A673 (cell line): ENCODE data around the gene MOK. TPM values are rescaled to one million over a fixed set of nuclear protein-coding genes. Genes with fewer than 3 reads are reported as not detected.

Experiments used
- BruUV-seq: library from RNA; stranded (reverse); fragments of 400-500 nt; replicated peaks from 2 replicates; lab custom pipeline; 2021; lab: Mats Ljungman, UMichigan
- CTCF ChIA-PET: fragments of 300-600 bp; sonication (Branson Sonifier 250); formaldehyde crosslinking; loops from one replicate; lab custom pipeline; 2022; ENCODE audit warnings: antibody characterized with exemption; lab: Charles Lee
- POLR2A ChIA-PET: fragments of 300-600 bp; sonication (Branson Sonifier 250); formaldehyde crosslinking; loops from one replicate; lab custom pipeline; 2022; ENCODE audit warnings: antibody characterized with exemption; ENCODE audit not compliant: low non-redundant PET; lab: Charles Lee
- DNase-seq: peaks from one replicate; pipeline ENCODE4 v3.0.0-alpha.2; 2015; ENCODE audit warnings: low spot score
- H3K27ac ChIP-seq: fragments of 200-600 bp; sonication (generic); 2 replicates; pipeline ENCODE4 v1.5.1; 2016; ENCODE audit warnings: mixed run types, low read depth, mild to moderate bottlenecking, mixed read lengths, antibody characterized with exemption, low read length; ENCODE audit not compliant: poor library complexity, severe bottlenecking
- H3K27me3 ChIP-seq: fragments of 200-600 bp; sonication (generic); replicated peaks from 2 replicates; pipeline ENCODE4 v1.6.1; 2017; ENCODE audit warnings: mixed run types, low read depth, mild to moderate bottlenecking, mixed read lengths, antibody characterized with exemption, low read length; ENCODE audit not compliant: insufficient read depth, poor library complexity
- H3K36me3 ChIP-seq: fragments of 200-600 bp; sonication (generic); 2 replicates; pipeline ENCODE4 v1.6.1; 2016; ENCODE audit warnings: mixed run types, mild to moderate bottlenecking, mixed read lengths, antibody characterized with exemption, low read length; ENCODE audit not compliant: insufficient read depth, poor library complexity, severe bottlenecking
- H3K4me1 ChIP-seq: fragments of 200-600 bp; sonication (generic); 2 replicates; pipeline ENCODE4 v1.6.1; 2017; ENCODE audit warnings: mixed run types, mild to moderate bottlenecking, mixed read lengths, antibody characterized with exemption, low read length; ENCODE audit not compliant: insufficient read depth, poor library complexity, severe bottlenecking
- H3K4me3 ChIP-seq: fragments of 200-600 bp; sonication (generic); 2 replicates; pipeline ENCODE4 v1.5.1; 2016; ENCODE audit warnings: low read depth, mixed run types, mild to moderate bottlenecking, mixed read lengths, low read length; ENCODE audit not compliant: poor library complexity, severe bottlenecking
- H3K9me3 ChIP-seq: fragments of 200-600 bp; sonication (generic); 2 replicates; pipeline ENCODE4 v1.6.1; 2016; ENCODE audit warnings: mixed run types, low read depth, mild to moderate bottlenecking, mixed read lengths, antibody characterized with exemption, low read length; ENCODE audit not compliant: poor library complexity, severe bottlenecking
- EZH2 ChIP-seq: fragments of 200-600 bp; sonication (generic); IDR thresholded peaks from 2 replicates; pipeline ENCODE4 v1.6.1; 2017; ENCODE audit warnings: borderline replicate concordance, low read depth, mild to moderate bottlenecking, mixed read lengths, antibody characterized with exemption, low read length; ENCODE audit not compliant: poor library complexity, severe bottlenecking
- intact Hi-C: fragments of 100-400 bp; cut with micrococcal nuclease; formaldehyde crosslinking; loops from one replicate; pipeline ENCODE4 v1.10.0; 2022; ENCODE audit not compliant: unreplicated experiment
- total RNA-seq: library from RNA; stranded (reverse); gene quantifications from 2 replicates; pipeline ENCODE4 v1.2.3, GENCODE V29; 2021
- TF ChIP-seq, protein P1 (sequence below): fragments of 300-800, 200-600 bp; sonication (generic); conservative IDR thresholded peaks from 2 replicates; pipeline ENCODE4 v1.5.1; 2017; ENCODE audit warnings: low read depth, mild to moderate bottlenecking, antibody characterized with exemption, low read length, moderate library complexity, mixed read lengths

The MOK gene
- total RNA-seq, 1 experiment from 2014 or later, result 27.4 TPM

- H3K4me3 ChIP-seq, result no peak overlapping the region
- peaks cover 21% of the 10 kb centered on the region for H3K4me1 ChIP-seq
- intact Hi-C loops, result no loop called here
- H3K9me3 ChIP-seq, result no peaks in the 10 kb centered on the region
- no peak for DNase-seq
- ChIA-PET POLR2A (no interaction called here), CTCF (no interaction called here)
- H3K27me3 ChIP-seq, result no peaks in the 10 kb centered on the region
- H3K36me3 ChIP-seq, result no peaks in the 10 kb centered on the region
- TF ChIP-seq EZH2, result no peak
- TF ChIP-seq, protein P1, sequence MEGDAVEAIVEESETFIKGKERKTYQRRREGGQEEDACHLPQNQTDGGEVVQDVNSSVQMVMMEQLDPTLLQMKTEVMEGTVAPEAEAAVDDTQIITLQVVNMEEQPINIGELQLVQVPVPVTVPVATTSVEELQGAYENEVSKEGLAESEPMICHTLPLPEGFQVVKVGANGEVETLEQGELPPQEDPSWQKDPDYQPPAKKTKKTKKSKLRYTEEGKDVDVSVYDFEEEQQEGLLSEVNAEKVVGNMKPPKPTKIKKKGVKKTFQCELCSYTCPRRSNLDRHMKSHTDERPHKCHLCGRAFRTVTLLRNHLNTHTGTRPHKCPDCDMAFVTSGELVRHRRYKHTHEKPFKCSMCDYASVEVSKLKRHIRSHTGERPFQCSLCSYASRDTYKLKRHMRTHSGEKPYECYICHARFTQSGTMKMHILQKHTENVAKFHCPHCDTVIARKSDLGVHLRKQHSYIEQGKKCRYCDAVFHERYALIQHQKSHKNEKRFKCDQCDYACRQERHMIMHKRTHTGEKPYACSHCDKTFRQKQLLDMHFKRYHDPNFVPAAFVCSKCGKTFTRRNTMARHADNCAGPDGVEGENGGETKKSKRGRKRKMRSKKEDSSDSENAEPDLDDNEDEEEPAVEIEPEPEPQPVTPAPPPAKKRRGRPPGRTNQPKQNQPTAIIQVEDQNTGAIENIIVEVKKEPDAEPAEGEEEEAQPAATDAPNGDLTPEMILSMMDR, result no peak
- BruUV-seq, result no TSS peak
- H3K27ac ChIP-seq, result no peak overlapping the region
Observed at GRCh38 chr14:102222009-102222575, 82.9 kb downstream of the MOK start.

DNA sequence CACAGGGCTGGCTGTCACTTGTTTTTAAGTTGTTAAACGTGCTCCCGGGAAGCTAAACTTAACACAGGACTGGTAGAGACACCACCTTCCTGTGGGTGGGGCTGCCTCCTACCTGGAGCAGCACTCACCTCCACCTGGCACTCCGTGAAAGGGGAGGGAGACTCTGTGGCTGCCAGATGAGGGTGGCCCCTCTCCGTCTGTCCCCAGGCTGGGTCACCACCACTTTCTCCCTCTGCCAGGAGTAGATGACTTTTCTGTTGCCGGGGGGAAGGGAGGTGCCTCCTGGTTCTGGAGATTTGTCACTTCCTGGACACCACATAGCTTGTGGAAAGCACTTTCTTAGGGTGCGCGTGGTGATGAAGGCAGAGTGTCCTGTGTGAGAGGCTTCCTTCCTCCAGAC is 83.9 kb downstream of the MOK start:
- no peaks in the 10 kb centered on the region for H3K36me3 ChIP-seq

GRCh38 chr14:102220031-102220430 is 84.9 kb downstream of the MOK start:
- Histone ChIP-seq H3K27me3 (no peaks in the 10 kb centered on the region), H3K27ac (no peak overlapping the region), H3K4me1 (peaks cover 20% of the 10 kb centered on the region), H3K4me3 (no peak overlapping the region), H3K9me3 (no peaks in the 10 kb centered on the region), H3K36me3 (no peaks in the 10 kb centered on the region)
- intact Hi-C loops, result no loop called here
- POLR2A ChIA-PET, result no interaction called here
- CTCF ChIA-PET, result no interaction called here
- TF ChIP-seq, protein P1, result no peak
- TF ChIP-seq EZH2, result no peak
- no TSS peak for BruUV-seq
- no peak for DNase-seq

More for the DNA sequence above, 83.9 kb downstream of the MOK start:
- TF ChIP-seq, protein P1, result no peak
- no peak for TF ChIP-seq EZH2
- ChIA-PET POLR2A (no interaction called here), CTCF (no interaction called here)
- no peak for DNase-seq
- H3K27ac ChIP-seq, result no peak overlapping the region
- no peaks in the 10 kb centered on the region for H3K9me3 ChIP-seq
- H3K27me3 ChIP-seq, result no peaks in the 10 kb centered on the region
- intact Hi-C loops, result no loop called here
- BruUV-seq, result no TSS peak
- H3K4me1 ChIP-seq, result peaks cover 18% of the 10 kb centered on the region
- no peak overlapping the region for H3K4me3 ChIP-seq
